Stimulated activated CD8-positive, alpha-beta memory T cell treated with anti-CD3 and anti-CD28 coated beads, Interleukin-12 subunit alpha, Interleukin-12 subunit beta, amount 100 ng/mL, for 4 hours (primary cell): ENCODE results near the gene GRAMD2A.
"Not testable (repeated sequence)": the region's sequence is repeated elsewhere in the genome, so short reads cannot be mapped to it uniquely, and the experiment has no call there.

Experiments
- DNase-seq: peaks from one replicate; pipeline ENCODE4 v3.0.0-alpha.2; 2020; ENCODE audit warnings: low read depth

The GRAMD2A gene

DNA sequence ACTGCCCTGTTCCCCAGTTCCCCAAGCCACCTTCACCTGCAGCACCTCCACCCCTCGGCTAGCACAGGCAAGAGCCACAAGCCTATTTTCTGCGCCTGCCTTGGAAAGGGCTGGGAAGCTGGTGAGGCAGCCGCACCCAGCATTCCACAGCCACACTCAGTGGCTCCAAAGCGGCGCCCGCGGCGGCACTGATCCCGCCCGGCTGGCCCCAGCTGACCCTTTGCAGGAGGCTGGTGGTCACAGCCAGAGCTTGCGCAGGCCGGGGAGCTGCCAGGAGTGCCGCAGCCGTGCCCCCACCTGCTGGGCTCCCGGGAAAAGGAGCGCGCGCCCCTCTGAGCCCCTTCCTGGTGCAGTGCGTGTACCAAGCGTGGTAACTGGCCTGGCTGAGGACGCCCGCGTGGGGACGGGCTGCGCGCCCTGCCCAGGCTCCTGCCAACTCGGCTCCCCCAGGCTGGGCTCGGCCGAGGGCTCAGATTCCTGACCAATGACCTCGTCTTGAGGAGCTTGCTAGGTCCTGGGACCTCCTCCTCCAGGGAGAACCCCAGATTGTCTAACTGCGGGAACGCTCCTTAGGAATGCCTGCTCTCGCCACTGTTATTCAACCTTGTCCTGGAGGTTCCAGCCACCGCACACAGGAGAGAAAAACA, 13.3 kb downstream of the GRAMD2A start:
- DNase-seq: no peak

DNA sequence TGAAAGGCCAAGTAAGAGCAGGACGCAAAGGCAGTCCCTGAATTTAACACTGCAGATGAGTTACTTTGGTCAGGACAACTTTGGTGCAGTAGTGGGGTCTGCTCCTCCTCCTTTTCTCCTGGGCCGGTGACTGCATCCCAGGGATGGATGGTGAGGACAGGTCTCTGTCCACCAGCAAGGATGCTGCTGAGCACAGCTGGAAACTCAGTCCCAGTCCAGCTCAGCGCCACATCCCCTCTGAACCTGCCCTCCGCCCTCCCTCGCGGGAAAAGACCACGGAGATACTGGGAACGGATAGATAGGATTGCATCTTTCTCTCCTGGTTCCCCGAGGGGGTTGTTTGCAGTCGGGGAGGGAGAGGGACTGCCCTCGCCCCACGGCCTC, 13.8 kb downstream of the GRAMD2A start:
- no peak for DNase-seq

DNA sequence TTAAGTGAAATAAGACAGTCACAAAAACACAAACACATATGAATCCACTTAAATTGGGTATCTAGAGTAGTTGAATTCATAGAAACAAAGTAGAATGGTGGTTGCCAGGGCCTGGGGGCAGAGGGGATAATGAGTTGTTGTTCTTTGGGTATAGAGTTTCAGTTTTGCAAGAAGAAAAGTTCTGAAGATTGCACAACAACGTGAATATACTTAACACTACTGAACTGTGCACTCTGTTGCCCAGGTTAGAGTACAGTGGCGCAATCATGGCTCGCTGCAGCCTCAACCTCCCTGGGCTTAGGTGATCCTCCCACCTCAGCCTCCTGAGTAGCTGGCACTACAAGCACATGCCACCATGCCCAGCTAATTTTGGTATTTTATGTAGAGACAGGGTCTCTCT, 14.9 kb downstream of the GRAMD2A start:
- DNase-seq: no peak

DNA sequence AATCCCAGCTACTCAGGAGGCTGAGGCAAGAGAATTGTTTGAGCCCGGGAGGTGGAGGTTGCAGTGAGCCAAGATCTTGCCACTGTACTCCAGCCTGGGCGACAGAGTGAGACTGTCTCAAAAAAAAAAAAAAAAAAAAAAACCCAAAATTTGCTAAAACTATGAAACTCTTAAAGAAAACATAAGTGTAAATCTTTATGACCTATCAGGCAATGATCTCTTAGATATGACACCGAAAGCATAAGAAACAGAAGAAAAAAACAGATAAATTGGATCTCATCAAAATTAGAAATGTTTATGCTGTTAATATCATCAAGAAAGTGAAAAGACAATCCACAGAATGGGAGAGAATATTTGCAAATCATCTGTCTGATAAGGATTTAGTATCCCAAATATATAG, 15.3 kb downstream of the GRAMD2A start:
- DNase-seq: no peak

DNA sequence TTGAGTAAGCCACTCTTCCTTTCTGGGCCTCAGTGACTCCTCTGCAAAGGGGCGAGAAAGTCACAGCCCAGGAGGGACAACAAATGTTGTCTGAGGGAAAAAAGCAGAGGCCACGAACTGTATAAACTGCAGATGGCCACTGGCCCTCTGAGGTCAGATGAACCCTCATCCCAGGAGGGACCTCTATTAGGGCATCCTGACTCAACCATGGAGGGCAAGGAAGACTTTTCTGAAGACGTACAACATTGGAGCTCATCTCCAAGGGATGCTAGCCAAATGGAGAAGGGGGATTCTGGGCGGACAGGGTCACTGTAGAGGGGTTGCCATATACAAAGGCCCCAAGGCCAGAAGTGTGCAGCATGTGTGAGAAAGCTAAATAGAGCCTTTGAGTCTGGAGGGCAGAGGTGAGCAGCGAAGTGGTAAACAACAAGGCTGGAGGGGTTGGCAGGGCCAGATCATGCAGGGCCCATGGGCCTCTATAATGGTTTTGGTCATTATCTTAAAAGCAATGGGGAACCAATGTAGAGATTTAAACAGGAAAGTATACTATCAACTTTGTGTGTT, 16.7 kb downstream of the GRAMD2A start:
- DNase-seq: no peak

DNA sequence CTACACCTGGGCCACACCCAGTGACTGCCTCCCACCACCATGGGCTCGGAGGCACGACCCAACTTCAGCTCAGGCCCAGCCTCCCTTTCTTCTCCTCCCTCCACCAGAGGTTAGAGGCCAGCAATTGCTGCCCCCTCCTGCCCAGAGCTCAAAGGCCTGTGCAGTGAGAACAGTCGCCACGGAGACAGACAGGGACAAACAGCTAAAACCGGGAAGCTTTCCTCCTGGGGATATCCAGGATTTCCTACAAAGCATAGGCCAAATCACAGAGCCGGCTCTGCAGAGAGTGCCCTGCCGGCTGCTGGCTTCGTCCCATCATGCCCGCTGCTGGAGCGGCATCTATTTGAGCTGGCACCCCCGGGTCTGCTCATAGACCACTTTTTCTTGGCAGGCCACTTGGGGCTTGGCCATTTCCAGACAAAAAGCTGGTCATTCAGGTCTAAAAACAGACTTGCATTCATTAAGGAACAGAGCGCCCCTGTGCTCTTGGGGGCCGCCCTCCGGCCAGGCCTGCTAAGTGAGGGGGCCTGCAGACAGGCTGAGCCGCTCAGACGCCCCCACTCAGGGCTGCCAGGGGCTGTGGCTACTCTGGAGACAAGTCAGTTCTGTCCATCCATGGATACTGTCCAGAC, 17.5 kb downstream of the GRAMD2A start:
- DNase-seq: no peak

DNA sequence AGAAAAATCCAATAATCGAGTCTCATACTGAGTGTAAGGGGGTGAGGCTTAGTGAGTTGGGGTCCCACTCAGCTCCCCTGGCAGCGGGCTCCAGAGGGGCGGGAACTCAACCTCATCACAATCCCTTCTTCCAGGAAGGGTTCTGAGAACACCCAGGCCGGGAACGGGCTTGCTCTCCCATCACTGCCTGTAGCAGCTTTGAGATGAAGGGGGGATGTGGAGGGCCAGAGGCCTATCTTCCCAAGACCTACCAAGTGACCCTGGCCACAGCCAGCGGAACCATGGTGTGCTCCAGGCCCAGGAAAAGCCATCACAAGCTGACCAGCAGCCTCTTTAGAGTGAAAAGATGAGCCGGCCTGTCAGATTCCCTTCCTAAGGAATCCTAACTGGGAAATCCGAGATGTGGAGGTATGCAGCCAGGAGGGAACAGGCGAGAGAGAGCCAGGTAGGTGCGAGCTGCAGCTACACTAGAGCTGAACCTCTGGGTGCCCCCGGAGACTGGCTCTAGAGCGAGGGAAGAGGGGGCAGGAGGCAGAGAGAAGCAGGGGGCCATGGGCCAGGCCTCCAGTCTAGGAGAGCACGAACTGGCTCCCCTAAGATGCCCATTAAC, 18.5 kb downstream of the GRAMD2A start:
- no peak for DNase-seq

DNA sequence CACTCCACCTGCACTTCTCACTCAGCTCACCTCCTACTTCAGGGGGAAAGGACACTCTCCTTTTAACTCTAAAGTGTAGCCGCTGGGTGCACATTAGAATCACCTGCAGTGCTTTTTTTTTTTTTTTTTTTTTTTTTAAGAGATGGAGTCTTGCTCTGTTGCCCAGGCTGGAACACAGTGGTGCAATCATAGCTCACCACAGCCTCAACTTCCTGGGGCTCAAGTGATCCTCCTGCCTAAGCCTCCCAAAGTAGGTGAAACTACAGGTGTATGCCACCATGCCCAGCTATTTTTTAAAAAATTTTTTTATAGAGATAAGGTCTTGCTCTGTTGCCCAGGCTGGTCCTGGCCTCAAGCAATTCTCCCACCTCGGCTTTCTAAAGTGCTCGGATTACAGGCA, 20.8 kb downstream of the GRAMD2A start:
- DNase-seq: no peak

DNA sequence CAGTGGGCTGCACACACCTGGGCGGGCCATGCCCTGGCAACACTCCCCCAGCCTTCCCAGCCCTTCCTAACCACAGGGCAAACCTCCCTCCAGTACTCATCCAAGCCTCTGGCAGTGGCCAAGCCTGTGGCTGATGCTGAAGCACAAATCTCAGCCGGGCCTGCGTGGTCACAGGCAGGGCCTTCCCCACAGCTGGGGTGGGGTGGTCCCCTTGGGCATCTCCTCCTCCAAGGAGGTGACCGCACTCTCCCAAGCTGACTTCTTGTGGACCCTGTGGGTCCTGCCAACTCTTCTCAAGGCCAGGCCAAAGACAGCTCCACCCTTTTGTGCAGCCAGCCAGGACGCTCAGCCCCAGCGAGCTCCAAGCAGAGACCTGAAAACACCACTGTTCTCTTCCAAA, 21.4 kb downstream of the GRAMD2A start:
- DNase-seq: no peak

DNA sequence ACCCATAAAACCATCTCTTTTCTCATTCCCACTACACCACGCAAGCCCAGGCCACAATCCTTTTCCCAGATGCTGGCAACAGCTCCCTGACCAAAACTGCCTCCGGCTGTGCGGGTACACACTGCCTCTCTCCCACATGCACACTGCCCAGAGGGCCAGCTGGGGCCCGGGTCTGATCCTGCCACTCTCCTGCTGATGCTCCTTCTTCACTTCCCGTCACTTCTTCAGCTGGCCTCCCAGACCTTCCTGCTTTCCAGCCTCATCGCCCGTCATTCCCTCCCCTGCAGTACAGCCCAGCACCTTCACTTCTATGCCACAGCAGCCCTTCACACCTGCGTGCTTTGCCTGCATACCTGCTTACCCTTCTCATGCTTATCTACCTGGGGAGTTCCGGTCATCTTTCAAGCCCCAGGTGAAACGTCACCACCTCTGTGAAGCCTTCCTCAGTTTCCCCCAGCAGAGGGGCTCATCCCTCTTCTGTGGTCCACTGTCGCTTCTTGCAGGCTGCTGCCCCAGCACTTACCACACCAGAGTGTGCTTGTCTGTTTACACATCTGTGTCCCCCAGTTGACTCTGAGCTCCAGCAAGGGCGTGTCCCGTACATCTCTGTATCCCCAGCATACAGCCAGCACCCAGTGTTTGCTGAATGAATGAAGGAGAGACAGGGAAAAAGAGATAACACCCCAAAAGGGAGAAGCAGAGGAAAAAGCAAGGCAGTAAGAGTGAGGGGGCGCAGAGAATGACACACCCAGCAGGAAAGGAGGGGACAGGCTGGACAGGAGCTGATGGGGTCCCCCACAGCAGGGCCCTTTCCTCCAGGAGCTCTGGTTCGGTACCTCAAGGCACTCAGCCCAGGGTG, 22.2 kb downstream of the GRAMD2A start:
- DNase-seq: no peak

DNA sequence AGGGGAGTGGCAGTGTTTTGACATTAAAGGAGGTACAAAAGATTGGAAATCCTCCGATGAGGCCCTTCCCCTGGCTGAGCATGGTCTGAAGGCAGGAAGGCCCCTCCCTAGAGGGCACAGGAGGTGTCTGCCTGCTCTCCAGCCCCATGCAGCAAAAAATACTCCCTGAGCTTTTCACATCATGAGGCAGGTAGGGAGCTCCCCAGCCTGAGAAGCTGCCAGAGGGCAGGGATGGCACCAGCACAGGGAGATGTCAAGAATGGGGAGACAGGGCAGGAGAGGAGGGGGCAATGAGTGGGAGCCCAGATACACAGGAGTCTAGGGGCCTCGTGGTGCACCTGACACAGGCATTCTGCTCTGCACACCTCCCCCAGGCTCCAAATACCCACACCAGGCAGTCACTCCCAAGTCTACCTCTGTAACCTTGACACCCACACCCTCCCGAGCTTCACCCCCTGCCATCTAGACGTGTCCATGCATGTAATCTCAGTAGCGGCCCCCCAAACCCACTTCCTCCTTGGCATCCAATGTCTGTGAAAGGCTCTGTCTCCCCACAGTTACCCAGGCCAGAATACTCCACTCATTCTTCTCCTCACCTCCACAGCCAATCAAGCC, 22.9 kb downstream of the GRAMD2A start:
- DNase-seq: no peak

DNA sequence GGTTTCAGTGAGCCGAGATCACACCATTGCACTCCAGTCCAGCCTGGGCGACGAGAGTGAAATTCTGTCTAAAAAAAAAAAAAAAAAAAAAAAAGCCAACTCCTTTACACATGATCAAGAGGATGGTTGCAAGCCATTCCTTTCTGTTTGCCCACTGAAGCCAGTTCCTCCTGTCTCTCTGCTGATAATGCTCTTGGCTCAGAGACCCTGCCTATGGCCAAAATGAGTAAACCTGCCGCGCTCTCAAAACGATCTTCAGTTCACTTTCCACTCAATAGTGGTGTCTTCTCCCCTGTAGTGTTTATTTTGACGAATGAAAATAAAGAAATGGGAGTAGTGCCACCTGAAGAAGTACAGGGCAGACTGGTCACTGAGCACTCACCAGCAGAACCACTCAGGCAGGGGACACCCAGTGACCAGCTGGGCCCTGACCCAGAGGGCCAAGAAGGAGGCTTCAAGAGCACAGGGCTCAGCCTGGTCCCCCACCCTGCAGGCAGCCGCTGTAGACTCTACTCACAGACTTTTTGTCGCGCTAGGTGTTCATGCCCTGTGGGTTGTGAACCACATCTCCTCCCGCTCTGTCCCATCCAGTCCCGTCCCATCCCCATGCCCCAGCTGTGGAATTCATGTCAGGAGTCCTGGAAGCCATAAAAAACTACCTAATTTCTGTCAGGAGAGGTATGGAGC, 23.6 kb downstream of the GRAMD2A start:
- DNase-seq: no peak

DNA sequence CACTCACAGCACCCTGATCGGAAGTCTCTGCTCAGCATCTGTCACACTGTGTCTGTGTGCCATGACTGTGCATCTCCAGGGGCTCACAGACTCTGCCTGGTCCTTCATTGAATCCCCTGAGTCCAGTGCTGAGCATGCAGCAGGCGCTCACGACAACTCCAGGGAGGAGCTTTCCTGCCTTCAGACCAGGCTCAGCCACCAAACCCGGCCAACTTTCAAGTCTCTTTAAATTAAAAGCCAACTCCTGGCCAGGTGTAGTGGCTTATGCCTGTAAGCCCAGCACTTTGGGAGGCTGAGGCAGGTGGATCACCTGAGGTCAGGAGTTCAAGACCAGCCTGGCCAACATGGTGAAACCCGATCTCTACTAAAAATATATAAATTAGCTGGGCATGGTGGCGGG, 24.2 kb downstream of the GRAMD2A start:
- no peak for DNase-seq

DNA sequence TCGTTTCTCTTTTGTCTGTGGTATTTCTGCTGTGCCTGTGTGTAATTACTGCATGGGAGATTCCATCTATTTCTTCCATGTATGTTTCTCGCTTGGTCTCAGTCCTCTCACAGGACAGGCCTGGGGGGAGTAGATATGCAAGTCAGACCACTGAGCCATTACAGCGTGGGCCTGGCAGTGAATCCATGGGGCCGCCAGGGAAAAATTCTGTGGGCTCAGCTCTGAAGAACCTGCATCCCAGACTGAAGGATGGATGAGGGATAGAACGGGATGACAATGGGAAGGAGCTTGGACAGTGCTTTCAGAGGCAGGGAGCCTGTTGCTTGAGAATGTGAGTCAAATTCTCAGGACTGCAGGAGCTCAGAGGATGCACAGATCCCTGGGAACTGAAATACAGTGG, 24.8 kb downstream of the GRAMD2A start:
- no peak for DNase-seq

DNA sequence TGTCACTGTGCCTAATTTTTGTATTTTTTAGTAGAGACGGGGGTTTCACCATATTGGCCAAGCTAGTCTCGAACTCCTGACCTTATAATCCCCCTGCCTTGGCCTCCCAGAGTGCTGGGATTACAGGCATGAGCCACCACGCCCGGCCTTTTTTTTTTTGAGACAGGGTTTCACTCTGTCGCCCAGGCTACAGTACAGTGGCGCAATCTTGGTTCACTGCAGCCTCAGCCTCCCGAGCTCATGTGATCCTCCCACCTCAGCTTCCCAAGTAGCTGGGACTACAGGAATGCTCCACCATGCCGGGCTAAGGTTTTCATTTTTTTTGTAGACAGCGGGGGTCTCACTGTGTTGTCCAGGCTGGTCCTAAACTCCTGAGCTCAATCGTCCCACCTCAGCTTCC, 25.6 kb downstream of the GRAMD2A start:
- not testable (repeated sequence) for DNase-seq

DNA sequence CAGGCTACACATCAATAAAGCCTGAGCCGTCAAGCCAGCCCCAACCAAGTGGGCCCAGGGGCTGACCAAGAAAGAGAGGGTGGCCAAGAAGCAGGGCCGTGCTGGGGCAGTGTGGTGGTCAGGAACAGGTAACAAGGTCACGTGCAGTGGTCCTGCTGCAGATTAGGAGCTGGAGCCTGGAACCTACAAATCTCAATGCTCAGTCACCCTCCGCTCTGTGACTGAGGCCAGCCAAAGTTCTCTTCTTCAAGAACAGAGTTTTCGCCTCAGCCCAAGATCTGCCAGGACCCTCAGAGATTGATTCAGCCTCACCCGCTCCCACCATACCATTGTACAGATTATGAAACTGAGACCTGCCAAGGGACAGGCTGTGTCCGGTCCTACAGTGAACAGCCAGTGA, 26.9 kb downstream of the GRAMD2A start:
- no peak for DNase-seq

DNA sequence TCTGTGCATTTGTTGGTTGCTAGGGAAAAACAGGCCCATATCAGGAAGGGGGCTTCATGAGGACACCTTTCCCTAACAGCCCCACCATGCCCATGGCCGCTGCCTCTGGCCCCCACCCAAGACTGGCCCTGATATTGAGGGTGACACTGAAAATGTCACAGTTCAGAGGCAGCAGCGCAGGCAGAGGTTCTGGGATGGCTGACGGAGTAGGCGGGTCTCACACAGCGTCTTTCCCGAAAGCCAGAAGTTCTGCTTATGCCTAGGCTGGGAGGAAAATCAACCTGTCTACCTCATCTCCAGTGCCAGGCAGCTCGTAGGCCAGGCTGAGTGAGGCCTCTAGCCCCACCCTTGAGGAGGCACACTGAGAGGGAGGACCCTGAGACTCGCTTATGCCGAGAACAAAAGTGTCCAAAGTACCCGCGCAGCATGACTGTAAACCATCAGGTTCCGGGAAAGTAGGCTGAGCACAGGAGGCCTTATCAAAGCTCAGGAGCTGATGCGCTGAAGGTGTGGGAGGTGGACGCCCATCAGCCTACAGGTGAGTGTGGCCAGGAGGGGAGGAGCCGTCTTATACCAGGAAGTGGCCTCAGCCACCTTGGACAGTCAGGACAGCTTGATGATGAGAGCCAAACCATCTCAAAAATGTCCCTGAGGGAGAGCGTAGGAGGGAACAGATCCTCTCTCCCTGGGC, 27.5 kb downstream of the GRAMD2A start:
- DNase-seq: no peak

DNA sequence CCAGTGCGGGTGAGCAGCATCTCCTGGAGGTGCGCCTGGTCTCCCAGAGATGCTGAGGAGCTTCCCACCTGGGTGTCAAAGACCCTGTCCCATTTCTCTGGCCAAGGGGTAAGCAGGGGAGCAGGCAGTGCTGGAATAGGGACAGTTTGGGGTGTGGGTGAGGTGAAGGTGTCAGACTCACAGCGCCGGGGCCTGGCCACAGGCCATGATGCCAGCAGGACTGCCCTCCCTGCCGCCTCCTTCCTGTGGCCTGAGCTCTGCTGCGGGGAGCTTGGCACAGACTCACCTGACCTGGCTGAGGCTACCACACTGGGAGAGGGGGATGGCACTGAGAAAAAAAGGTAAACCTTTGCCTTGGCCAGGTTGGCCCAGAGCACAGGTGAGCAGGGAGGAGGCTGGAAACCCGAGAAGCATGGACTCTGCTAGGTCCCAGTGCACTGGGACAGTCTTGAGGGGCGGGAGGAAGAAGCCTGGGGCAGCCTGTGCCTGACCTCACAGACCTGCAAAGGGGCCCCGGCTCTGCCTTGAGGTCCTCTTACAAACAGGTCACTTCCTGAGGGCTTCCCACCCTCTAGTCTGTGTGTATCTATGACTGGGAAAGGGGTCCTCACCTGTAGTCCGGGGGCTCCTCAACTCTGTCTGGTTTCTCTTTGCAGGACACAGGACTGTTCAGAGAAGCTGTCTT, 28.2 kb downstream of the GRAMD2A start:
- no peak for DNase-seq

DNA sequence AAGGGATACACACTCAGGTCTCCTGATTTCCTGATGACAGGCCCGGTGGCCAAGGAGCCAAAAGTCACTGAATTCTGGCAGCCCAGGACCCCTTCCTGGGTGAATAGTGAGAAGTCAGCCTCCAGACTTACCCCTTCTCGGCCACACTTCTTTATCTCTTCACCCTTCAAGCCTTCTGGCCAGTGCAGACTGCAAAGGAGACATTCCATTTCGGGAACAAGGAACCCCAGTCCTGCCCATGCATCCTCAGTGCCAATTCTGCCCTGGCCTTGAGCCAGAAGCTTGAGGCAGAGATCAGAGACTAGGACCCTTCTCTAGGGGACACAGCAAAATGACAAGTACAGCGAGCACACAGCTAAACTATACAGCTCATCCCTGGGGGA, 28.8 kb downstream of the GRAMD2A start:
- DNase-seq: no peak

DNA sequence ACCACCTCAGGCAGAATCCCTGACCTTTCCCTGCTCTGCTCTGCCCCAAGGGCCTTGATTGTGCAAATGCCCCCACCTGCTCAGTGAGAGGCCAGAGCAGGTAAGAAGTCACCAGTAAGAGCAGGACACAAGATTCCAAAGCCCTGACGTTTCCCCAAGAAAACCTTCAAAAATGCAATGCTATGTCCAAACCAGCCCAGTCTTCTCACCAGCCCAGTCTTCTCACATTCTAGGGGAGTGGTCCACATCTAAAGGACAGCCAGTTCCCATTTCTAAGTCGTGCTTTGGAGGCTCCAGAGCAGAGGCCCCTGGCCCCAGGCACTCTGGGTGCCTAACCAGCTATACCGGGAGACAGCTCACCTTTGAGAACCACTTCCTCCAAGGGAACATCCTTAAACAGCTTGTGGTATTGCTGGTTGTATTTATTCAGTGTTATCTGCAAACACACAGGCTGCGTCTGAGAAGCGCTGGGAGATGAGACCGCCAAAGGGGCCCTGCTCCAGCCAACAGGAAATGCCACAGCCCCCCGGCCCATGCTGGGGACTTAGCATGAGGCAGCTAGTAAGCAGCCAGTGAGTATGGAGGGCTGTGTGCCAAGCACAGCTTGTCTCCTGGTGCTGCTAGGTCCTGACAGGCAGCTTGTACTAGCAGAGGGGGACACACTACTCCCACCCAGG, 29.3 kb downstream of the GRAMD2A start:
- no peak for DNase-seq
